Left colon (tissue), 2 donors: ENCODE results near the gene EXOC6. TPM values are rescaled to one million over a fixed set of nuclear protein-coding genes. Genes with fewer than 3 reads are reported as not detected.
A peak's percentile ranks its signal among the peaks of the same experiment; 100 is the strongest.
"Not testable (repeated sequence)": the region's sequence is repeated elsewhere in the genome, so short reads cannot be mapped to it uniquely, and the experiment has no call there.

ENCODE experiments used
- ATAC-seq: fragments of 200-7000 bp; cut with Tn5 transposase; one replicate; pipeline ENCODE4 v1.9.1; 2020; ENCODE audit warnings: mild to moderate bottlenecking, moderate library complexity
- DNase-seq, 2 donors: peaks; one replicate each; pipeline ENCODE4 v3.0.0-alpha.2; 2020
- intact Hi-C, 2 donors: fragments of 100-400 bp; cut with DNase I in 1 of 2; cut with micrococcal nuclease in 1 of 2; formaldehyde crosslinking; loops; one replicate each; pipeline versions ENCODE4 v1.11.2 to v1.14.0; 2022; cut with DNase I, micrococcal nuclease
- total RNA-seq, 2 donors: library from RNA; stranded (reverse); fragmentation: NEBNext Ultra II Directional; extraction: Animal tissue kit (Norgen Biotek cat#: 25700); gene quantifications; one replicate each; pipeline ENCODE4 v1.2.1, GENCODE V29; 2021
- donor health status: DM: no; HTN: no; CAD: no.
- donor health status: DM: yes; HTN: yes; CAD: no.

Gene EXOC6
- total RNA-seq, 2 donors from 2014 or later = 13.2 to 13.6 TPM

- intact Hi-C loops = no loop called here
- DNase-seq = no peak
- ATAC-seq = no peak
Measured at GRCh38 chr10:92972886-92973285, 124.6 kb downstream of the EXOC6 start.

GRCh38 chr10:92976278-92976677 lies 128.0 kb downstream of the EXOC6 start:
- intact Hi-C loops, DNase-seq, ATAC-seq: not testable (repeated sequence)

- ATAC-seq (no peak), DNase-seq (no peak)
- intact Hi-C loops = no loop called here
Measured at GRCh38 chr10:92989250-92989649, 140.9 kb downstream of the EXOC6 start.

DNA sequence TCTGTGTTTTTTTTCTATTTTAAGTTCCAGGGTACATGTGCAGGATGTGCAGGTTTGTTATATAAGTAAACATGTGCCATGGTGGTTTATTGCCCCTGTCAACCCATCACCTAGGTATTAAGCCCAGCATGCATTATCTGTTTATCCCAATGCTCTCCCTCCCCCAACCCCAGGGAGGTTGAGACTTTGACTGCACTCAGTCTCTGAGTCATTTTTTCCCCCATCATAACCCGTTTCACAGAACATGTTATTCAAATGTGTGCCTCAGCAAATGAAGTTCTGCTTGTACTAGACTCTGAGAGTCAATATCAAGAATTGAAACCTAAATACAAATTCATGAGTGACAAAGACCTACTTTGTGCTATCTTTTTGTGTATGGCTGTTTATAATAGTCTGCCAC lies 142.3 kb downstream of the EXOC6 start:
- intact Hi-C loops = no loop called here

GRCh38 chr10:92991513-92991912 lies 143.2 kb downstream of the EXOC6 start:
- no peak for ATAC-seq
- intact Hi-C loops = no loop called here
- DNase-seq = no peak

More for the DNA sequence above, 142.3 kb downstream of the EXOC6 start:
- ATAC-seq (no peak), DNase-seq (no peak)

GRCh38 chr10:92993699-92994272 lies 145.5 kb downstream of the EXOC6 start:
- intact Hi-C loops = no loop called here
- no peak for ATAC-seq
- no peak for DNase-seq

DNA sequence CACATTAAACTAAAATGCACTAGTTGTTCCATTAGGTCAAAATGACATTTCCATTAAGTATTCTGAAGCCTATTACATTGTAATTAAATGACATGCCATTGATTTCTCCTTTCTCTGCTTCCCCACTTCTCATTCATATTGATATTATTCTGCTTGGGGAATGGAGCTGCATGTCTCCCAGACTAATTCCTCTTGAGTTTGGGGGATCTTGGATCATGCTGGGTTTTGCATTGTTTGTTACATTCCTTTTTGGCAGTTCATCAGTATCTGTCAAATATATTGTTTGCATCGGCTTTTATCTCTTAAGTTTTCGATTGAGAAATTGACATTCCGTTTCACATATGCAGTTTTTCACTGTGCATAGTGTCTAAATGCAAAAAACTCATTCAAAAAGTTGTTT lies 147.2 kb downstream of the EXOC6 start:
- ATAC-seq = no peak
- intact Hi-C loops = no loop called here
- no peak for DNase-seq

DNA sequence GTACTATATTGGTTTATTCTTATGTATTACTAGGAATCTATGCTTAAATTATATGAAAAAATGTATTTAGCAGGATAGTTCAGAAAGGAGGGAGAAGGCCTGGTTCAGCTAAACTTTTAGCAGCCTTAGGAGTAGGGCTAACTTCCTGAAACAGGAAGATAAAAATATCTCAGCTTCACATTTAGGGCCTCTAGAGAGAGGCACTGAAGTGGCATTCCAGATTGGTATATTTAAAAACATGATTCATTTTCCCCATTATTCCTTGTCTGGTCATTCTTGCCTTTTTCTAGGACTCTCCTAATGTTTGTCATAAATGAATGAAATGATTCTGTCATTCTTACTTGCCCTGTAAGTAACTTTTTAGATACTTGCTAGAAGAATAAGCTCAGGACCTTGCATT lies 149.3 kb downstream of the EXOC6 start:
- intact Hi-C loops = no loop called here
- DNase-seq (no peak), ATAC-seq (no peak)

DNA sequence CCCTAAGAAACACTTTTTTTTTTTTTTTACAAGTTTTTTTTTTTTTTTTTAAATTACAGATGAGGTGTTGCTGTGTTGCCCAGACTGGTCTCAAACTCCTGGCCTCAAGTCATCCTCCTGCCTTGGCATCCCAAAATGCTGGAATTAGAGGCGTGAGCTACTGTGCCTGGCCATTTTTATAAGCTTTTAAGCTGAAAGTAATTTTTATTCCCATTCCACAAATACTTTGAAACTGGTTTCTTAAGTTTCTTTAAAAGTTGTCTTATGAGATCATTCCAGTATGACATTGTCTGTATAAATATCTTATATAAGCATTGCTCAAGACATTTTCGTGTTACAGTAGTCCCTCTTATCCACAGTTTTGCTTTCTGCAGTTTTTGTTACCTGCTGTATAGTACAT lies 150.9 kb downstream of the EXOC6 start:
- intact Hi-C loops = no loop called here
- ATAC-seq (no peak), DNase-seq (no peak)

DNA sequence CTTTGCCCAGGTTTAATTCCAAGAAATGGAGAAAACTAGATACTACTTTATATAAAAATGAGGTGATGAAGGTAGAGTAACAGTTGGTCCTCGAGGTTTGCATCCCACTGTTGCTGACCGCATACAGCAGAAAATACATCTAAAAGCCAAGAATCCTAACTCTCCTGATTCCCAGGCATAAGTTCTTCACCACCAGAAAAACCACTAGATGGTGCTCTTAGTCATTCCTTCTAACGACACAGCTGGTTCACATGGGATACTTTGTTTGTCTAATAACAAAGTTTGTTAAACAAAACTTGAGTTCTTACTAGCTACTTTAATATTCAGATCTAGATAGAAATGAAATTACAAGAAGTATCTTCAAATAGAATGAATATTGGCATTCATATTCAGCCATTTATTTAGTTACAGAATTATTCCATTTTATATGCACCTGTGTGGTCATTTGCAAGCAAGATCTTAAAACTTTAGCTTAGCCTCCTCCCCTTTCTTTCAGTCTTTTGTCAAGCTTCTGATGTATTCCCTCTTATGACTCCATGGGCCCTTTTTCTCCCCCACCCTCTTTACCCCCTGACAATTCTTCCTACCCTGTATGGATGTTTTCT lies 158.2 kb downstream of the EXOC6 start:
- peak; percentile 69 for ATAC-seq
- intact Hi-C loops = no loop called here
- DNase-seq = no peak

DNA sequence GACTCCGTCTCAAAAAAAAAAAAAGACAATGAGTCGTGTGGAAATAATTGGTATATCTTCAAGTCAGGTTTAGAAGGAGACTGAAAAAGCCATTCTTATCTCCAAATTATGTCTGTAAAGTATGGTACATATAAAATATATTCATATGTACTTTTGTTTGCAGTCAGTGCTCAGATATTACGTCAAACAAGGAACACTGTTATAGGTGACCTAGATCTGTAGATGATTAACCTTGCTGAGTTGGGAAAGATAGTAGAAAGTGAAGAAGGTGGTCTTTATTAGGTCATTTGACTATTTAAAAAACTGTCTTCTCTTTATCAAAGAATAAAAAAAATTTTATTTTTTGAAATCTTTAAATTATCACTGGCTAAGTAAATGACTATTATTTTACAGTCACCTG lies 167.4 kb downstream of the EXOC6 start:
- DNase-seq (no peak), ATAC-seq (peak; percentile 82)
- intact Hi-C loops = no loop called here

DNA sequence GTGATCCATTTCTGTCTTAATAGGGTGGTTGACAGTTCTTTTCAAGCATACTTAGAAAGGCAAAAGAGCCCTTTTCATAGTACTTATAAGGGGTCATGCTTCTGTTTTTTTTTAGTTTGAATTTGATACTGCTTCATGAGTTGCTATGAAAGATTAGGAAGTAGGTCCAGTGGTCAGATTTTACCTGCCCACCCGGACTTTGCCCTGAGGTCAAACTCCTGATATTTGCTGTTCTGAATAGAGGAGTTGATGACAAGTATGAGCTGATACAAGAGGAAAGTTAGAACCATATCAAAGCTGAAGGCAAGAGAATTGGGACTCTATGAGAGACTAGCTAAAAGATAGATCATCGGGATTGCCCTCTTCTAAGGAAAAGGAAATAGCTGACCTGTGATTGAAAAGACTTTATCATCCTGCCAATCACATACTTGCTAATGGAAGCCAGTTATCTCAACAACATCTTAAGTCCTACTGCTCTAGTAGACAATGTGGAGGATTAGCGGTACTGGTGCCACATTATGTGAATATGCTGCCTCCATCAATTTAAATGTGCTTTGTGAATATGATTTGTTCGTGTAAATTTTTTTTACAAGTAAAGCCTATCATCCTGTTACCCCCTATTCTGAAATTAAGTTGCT lies 174.8 kb downstream of the EXOC6 start:
- ATAC-seq (no peak), DNase-seq (no peak)
- intact Hi-C loops = no loop called here

DNA sequence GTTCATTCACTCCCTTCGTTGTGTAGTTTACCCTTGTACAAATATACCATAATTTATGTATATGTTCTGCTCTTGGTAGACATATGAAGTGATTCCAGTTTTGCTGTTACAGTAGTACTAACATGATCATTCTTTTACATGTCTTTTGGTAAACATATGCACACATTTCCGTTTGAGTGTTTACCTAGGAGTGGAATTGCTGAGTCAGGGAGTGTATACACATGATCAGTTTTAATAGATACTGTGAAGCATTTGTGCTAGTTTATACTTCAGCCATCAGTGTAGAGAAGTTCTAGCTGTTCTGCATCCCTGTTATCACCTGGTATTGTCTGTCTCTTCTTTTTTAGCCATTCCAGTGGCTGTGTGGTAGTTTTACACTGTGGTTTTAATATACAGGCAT lies 177.8 kb downstream of the EXOC6 start:
- intact Hi-C loops = no loop called here

GRCh38 chr10:93027508-93027907 lies 179.2 kb downstream of the EXOC6 start:
- ATAC-seq (no peak), DNase-seq (no peak)
- intact Hi-C loops = no loop called here

More for the DNA sequence above, 177.8 kb downstream of the EXOC6 start:
- ATAC-seq = peak; percentile 75
- DNase-seq = no peak

- intact Hi-C loops = no loop called here
- DNase-seq (no peak), ATAC-seq (no peak)
Measured at GRCh38 chr10:93028883-93029282, 180.6 kb downstream of the EXOC6 start.

- ATAC-seq (no peak), DNase-seq (no peak)
- intact Hi-C loops = no loop called here
Measured at GRCh38 chr10:93030409-93030808, 182.1 kb downstream of the EXOC6 start.

DNA sequence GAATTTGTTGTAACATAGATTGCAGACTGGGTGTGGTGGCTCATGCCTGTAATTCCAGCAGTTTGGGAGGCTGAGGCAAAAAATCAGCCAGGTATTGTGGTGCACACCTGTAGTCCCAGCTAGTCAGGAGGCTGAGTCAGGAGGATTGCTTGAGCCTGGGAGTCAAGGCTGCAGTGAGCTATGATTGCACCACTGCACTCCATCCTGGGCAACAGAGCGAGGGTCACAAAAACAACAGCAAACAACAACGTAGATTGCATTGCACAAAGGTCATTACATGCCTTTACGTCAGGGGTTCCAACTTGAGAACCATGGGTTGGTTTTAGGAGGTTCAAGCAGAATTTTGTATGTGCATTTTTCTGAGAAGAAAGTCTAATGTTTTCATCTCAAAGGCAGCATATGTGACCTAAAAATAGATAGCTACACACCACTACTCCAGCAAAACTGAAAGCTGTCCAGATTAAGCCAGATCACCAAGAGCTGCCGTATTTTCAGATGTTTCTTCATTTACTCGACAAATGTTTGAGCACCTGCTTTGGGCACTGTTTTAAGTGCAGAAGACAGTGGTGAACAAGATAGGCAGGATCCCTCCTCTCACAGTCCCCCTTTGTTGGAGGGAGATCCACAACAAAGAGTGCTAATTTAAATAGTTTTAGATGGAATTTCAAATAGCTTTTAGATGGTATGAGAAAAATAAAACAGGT lies 183.9 kb downstream of the EXOC6 start:
- peak; percentile 35 for ATAC-seq
- intact Hi-C loops = no loop called here
- no peak for DNase-seq

- DNase-seq = no peak
- peak; percentile 74 for ATAC-seq
Measured at GRCh38 chr10:93032809-93033137, 184.5 kb downstream of the EXOC6 start.

DNA sequence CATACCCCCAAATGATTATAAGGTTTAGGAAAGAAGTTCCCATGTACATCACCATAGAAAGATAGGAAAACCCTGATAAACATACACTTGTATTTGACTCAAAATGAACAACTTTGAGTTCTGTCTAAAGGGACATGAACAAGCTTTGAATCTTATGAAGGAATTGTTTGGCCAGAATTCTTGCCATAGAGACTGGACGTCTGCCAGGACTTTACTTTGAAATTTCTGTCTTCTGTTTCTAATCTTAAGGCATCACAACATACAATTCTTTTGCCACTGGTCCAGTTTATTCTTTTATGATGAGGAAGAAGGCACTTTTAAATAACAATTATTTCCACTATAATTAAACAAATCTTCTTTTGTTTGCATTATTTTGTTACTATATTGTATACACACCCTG lies 186.1 kb downstream of the EXOC6 start:
- no peak for DNase-seq
- ATAC-seq = no peak
- intact Hi-C loops = no loop called here

More at GRCh38 chr10:93032809-93033137, 184.5 kb downstream of the EXOC6 start:
- intact Hi-C loops = no loop called here

DNA sequence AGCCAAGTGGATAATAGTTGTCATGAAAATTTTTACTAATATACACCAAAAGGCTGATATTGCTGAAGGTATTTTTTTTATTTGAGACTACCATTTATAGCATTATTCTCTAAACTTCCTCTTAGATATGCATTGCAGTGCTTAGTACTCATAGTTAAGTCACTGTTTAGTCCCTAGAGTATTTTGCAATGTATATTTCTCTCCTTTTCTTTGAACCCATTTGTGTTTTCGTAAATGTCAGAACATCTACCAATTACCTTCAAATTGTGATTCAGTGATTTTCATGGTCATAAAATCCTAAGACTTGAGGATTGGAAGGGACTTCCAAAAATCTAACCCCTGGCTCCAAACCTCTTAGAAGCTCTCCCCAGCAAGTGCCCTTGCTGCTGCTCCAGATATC lies 190.8 kb downstream of the EXOC6 start:
- DNase-seq = no peak
- intact Hi-C loops = no loop called here
- no peak for ATAC-seq
